Putamen (tissue), 1 donor: Measurements from ENCODE around the gene FEM1B.

ENCODE experiments used
- DNase-seq: peaks from one replicate; pipeline ENCODE4 v3.0.0-alpha.2; 2016; ENCODE audit warnings: low spot score

Gene FEM1B

GRCh38 chr15:68259883-68260282 is 17.7 kb upstream of the FEM1B start:
- DNase-seq: no peak

DNA sequence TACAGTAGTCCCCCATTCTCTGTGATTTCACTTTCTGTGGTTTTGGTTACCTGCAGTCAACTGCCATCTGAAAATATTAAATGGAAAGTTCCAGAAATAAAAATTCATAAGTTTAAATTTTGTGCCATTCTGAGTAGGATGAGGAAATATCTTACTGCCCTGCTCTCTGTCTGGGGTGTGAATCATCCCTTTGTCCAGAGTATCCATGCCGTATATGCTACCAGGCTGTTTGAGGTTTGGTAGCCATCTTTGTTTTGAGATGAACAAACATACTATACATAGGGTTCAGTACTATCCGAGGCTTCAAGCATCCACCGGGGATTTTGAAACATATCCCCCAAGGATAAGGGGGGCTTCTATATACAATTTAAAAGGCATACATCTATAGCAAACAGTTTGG is 16.3 kb upstream of the FEM1B start:
- no peak for DNase-seq

DNA sequence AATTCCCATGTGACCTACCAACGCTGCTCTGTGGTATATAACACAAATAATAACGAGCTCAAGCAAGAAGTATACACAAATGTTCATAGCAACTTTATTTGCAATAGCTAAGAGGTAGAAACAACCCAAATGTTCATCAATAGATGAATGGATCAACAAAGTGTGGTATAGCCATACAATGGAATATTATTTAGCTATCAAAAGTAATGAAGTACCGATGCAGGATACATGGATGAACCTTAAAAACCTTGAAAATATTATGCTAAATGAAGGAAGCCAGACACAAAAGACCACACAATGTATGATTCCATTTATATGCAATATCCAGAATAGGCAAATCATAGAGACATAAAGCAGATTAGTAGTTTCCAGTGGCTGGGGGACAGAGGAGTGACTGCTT is 15.6 kb upstream of the FEM1B start:
- no peak for DNase-seq

- no peak for DNase-seq
Measured at GRCh38 chr15:68262514-68263356, 14.8 kb upstream of the FEM1B start.

- DNase-seq: no peak
Measured at GRCh38 chr15:68264282-68264681, 13.3 kb upstream of the FEM1B start.

DNA sequence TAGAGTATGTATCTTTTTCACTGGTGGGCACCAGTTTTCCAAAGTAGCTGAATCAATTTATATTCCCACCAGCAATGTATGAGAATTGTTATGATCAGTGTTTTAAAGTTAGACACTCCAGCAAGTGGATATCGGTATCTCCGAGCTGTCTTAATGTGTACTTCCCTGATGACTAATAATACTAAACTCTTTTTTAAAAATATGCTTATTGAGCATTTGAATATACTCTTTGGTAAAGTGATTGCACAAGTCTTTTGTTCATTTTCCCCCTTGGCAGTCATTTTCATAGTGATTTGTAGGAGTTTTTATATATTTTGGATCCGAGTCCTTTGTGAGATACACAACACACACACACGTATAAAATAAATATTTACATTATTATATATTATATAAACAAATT is 12.5 kb upstream of the FEM1B start:
- no peak for DNase-seq

GRCh38 chr15:68265674-68266073 is 11.9 kb upstream of the FEM1B start:
- DNase-seq: no peak

- DNase-seq: no peak
Measured at GRCh38 chr15:68268405-68268804, 9.1 kb upstream of the FEM1B start.

DNA sequence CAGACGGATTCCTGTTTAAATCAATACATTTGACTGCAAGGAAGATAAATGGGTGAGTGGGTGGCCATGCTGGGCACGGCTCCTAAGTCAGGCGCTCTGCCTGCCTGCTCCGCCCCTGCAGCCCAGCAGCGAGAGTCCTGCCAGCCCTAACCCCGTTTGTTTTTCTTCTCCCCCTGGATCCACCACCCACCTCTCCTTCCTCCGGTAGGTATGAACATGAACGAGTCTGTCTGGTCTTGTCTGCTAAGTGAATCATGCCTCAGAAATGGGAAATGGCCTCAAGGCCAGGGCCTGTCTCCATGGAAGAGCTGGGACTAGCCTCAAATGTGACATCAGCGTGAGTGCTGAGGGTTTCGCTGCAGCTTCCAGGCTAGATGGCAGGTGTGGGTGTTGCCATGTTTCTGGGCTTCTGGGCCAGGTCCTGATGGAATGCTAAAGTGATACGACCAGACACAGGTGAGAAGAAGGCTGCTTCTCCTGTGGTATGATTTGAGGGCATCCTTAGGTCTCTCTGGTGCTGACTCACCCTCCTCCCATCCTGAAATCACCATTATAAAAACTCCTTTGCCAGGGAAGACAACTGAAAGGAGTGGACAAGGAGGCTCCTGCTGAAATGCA is 5.6 kb upstream of the FEM1B start:
- no peak for DNase-seq

DNA sequence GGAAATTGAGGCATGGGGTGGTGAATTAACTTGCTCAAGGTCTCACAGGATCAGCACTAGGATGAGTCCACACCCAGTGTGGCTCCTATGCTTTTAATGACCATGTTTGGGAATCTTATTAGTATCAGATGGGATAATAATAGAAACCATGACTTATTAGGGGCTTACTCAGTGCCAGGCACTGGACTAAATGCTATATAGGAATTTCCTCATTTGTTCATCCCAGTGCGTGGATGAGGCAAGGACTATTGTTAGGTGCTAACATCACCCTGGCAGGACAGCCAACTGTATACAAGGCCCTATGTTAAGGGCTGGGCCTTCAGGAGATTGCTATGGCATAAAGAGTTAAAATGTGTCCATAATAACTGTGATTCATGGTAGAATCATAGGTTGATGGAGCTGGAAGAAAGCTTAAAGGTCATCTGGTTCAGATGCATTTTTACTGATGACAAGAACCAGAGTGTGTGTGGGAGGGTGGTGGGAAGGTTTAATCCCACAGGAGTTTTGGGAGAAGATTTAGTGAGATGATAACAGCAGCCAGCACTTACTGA is 4.7 kb upstream of the FEM1B start:
- DNase-seq: no peak

- DNase-seq: no peak
Measured at GRCh38 chr15:68274201-68274848, 3.2 kb upstream of the FEM1B start.

DNA sequence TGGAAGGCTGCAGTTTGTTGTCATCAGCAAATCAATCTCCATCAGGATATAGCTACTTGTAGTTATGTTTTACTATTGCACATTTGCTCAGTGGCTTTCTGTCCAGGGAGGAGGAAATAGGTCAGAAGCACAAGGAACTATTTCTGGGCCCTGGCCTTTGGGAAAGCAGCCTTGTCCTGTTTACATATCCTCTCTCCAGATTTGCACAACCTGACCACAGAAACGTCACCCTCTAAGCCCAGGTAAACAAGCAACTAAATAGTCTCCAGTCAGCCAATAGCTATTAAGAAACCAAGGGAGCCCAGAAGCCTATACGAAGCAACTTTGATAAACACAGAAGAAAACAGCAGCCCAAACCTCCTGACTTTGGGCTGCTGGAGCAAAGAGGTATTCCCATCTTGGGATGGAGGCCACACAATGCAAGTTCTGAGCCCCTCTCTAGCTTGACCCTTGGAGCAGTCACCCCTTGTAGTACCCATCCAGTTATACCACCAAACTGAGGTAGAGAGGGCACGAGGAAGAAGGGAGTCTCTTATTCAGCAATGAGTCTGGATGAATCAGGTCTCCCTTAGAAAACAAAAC is 2.3 kb upstream of the FEM1B start:
- DNase-seq: no peak

GRCh38 chr15:68276668-68277067 is 877 bp upstream of the FEM1B start:
- no peak for DNase-seq

GRCh38 chr15:68277131-68277602 is 378 bp upstream of the FEM1B start:
- DNase-seq: peak; percentile 66

- DNase-seq: no peak
Measured at GRCh38 chr15:68278345-68278594, 725 bp downstream of the FEM1B start.

DNA sequence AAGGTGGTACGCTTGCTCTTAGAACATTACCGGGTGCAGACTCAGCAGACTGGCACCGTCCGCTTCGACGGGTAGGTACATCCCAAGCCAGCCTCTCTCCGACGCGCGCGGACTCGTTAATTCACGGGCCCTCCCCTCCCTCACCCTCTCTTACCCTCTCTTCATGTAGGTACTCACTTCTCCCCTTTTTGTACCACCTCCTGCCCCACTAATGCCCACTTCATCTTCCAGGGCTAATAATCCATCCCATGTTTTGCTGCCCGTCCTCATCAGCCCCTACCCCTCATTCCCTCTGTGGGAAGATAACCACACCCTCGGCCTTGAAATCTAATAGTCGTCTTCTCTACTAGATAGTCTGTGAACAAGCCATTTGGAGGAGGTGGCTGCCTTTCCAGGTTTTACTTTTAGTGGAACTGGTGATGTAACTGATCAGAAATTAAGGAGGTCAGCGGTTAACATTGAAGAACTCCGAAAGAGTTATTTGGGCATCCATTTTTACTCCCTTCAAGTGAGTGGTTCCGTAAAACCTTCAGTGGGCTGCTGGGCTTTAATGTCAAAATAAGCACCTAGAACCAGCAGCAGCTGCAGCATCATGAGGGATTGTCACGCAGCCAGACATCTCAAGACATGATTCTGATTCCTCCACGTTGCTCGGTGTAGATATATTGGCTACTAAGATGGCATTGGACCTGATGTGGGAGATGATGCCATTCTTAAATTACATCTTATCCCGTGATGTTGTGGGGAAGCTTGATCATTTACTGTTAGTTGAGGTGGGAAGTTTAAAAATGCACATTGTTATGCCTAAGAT is 1.3 kb downstream of the FEM1B start:
- DNase-seq: no peak

DNA sequence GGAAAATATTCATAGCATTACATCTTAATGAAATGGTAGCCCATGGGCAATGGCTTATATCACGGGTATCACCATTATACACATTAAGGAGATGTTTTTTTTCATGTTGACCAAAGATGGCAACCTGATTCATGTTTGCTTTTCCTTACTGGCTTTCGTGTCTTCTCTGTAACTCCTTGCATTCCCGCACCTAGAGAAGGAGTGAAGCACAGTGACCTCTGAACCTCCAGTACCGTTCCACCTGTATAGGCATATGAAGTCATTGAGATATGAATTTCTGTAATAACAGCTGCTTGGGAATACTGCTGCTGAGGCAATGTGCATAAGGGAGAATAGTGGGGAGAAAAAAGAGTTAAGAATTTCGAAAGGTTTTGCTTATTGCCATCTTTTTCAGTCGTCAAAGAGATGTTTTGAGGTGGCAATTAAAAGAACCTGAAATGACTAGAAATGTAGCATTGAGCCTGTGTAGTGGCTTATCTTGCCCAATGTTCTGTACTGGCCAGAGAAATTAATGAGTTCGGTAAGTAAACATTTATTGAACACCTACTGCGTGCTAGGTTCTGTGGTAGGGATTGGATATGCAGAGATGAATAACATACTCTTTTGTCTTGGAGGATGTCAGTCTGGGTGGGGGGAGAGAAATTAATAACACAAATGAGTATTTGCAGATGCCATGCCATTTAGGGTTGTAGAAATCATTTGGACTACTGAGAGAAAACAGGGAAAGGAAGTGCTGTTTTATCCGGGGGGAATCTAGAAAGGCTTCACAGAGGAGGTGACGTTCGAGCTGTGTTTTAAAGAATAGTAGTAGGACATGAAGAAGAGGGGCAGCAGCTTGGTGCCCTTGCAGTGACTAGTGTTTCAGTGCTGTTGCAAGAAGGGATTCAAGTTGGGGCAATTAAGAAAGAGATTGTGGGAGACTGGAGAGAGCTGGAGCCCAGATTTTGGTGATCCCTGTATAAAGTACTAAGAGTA is 2.5 kb downstream of the FEM1B start:
- DNase-seq: no peak

DNA sequence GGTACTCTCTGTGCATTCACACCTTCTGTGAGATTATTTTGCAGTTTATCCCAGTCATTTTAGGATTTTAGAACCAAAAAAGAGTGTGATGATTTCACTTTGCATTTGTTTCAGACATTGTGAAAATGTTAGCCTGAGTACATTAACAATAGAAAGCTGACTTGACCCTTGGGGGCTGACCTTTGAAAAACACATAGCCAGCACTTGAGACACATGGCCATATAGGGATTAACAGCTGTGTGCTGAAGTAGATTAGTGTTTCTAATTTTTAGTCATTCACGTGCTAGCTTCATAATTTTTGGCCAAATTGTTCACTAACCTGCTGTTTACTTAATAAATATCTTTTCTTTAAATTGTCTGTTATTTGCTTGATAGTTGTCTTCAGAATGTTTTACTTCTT is 3.5 kb downstream of the FEM1B start:
- no peak for DNase-seq

DNA sequence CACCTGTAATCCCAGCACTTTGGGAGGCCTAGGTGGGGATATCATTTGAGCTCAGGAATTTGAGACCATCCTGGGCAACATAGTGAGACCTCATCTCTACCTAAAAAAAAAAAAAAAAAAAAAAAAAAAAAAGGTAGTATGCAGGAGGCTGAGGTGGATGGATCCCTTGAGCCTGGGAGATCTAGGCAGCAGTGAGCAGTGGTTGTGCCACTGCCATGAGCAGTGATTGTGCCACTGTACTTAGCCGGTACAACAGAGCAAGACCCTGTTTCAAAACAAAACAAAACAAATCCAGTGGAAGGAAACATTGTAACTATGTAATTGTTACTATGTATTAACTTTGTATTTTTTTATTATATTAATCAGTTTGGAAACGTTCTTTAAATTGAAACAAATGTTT is 5.9 kb downstream of the FEM1B start:
- no peak for DNase-seq

DNA sequence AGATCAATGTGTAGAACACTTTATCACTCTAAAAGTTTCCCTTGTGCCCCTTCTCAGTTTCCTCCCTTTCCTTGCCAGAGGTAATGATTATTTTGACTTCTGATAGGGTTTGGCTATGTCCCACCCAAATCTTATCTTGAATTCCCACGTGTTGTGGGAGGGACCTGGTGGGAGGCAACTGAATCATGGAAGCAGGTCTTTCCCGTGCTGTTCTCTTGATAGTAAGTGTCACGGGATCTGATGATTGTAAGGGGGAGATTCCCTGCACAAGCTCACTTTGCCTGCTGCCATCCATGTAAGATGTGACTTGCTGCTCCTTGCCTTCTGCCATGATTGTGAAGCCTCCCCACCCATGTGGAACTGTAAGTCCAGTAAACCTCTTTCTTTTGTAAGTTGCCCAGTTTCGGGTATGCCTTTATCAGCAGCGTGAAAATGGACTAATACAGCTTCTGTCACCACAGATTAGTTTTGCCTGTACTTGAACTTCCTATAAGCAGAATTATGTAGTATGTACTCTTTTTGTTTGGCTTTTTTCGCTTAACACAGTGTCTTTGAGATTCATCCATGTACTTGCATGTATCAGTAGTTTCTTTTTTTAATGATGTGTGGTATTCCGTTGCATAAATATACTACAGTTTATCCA is 7.2 kb downstream of the FEM1B start:
- no peak for DNase-seq
